Activated T-cell treated with anti-CD3 and anti-CD28 coated beads, Interleukin-2, amount 50 U/mL, for 72 hours (primary cell): ENCODE measurements around the gene UBALD1. TPM values are rescaled to one million over a fixed set of nuclear protein-coding genes. Genes with fewer than 3 reads are reported as not detected.
A peak's percentile ranks its signal among the peaks of the same experiment; 100 is the strongest.

Source experiments
- ATAC-seq, 2 donors: fragments of 150-1000 bp; cut with Tn5 transposase; replicated peaks in 1 of 2; 2 replicates each; pipeline ENCODE4 v1.10.0; 2021; ENCODE audit warnings: moderate library complexity in 2 of 2, mild to moderate bottlenecking in 1 of 2
- DNase-seq, 2 donors: peaks; one replicate each; pipeline ENCODE4 v3.0.0; 2021 to 2022; ENCODE audit warnings: mixed read lengths in 1 of 2
- H3K27ac Mint-ChIP-seq: one replicate; pipeline ENCODE4 v1.8.0; 2022; ENCODE audit warnings: mild to moderate bottlenecking, moderate library complexity, mixed read lengths
- H3K27me3 Mint-ChIP-seq: one replicate; pipeline ENCODE4 v1.8.0; 2022; ENCODE audit warnings: low read depth, mixed read lengths
- H3K36me3 Mint-ChIP-seq, 2 donors: one replicate each; pipeline ENCODE4 v1.8.0; 2022; ENCODE audit warnings: mixed read lengths in 2 of 2, mild to moderate bottlenecking in 1 of 2; ENCODE audit not compliant: insufficient read depth in 2 of 2
- H3K4me1 Mint-ChIP-seq: one replicate; pipeline ENCODE4 v1.8.0; 2022; ENCODE audit warnings: low read depth, mixed read lengths
- H3K4me3 Mint-ChIP-seq, 2 donors: one replicate each; pipeline ENCODE4 v1.8.0; 2022; ENCODE audit warnings: mild to moderate bottlenecking in 2 of 2, mixed read lengths in 2 of 2, moderate library complexity in 2 of 2
- H3K9me3 Mint-ChIP-seq, 2 donors: one replicate each; pipeline ENCODE4 v1.8.0; 2022; ENCODE audit warnings: mixed read lengths in 2 of 2
- total RNA-seq, 2 donors: library from RNA; stranded (reverse); gene quantifications; one replicate each; pipeline ENCODE4 v1.2.3, GENCODE V29; 2022

The UBALD1 gene
- total RNA-seq, 2 donors from 2014 or later, result 17.2 to 18.4 TPM

DNA sequence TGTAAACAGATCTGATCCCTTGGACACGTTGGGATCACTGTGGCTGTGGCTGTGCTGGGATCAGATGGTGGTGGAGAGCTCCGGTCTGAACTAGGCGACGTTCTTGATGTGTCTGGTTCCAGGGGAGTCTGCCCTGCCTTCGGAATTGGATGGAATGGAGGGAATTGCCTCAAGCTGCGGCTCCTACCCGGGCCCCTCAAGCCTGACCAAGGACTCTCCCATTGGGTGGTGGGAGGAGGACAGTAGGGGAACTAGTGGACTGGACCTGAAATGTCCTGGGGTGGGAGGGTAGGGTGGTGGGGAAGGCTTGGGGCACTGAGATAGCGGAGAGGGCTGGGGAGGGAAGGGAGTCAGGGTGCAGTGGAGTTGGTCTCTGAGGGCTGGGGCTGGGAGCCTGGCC lies 3.2 kb upstream of the UBALD1 start:
- Mint-ChIP-seq H3K27ac (no peak overlapping the region), H3K36me3 (peaks cover 1 to 2% of the 10 kb centered on the region in 2 donors), H3K9me3 (no peaks in the 10 kb centered on the region), H3K4me1 (peaks cover 44% of the 10 kb centered on the region), H3K4me3 (peak overlapping the region; percentile 95 to 97), H3K27me3 (no peaks in the 10 kb centered on the region)
- no peak for DNase-seq
- ATAC-seq, result no peak

DNA sequence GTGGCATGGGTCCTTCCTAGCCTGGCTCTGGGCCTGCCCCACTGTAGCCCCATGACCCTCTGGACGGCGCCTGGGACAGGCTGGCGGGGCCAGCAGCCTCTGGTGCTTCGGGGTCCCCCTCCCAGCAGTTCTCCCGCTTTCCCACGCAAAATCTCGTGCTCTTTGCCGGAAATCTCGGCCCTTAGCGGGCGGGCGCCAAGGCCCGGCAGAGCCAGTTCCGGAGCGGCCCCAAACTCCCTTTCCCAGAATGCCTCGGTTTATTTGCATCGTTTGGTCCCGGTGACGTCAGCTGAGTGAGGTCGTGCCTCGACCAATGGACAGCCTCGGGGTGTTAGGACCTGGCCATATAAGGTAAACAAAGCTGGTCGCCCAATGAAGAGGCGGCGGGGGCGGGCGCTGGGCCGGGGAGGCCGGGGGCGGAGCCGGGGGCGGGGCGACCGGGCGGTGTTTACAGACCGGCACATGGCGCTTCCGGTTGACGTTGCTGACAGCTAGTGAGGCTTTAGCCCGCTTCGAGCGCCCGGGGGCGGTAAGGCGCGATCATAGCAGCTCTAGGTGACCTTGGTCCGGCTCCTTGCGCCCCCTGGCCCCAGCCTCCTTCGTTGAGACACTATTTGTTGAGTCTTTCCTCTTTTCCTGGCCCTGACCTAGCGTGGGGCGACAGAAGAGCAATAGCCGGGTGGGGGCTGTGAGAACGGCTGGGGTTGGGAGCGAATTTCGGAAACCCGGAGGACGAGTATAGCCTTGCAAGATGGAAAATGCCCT lies 1.5 kb upstream of the UBALD1 start:
- ATAC-seq (peak; percentile 88), DNase-seq (peak; percentile 98 to 99)
- Mint-ChIP-seq H3K36me3 (peaks cover 1 to 2% of the 10 kb centered on the region in 2 donors), H3K4me3 (peak overlapping the region; percentile 95 to 97), H3K4me1 (peaks cover 45% of the 10 kb centered on the region), H3K27ac (peak overlapping the region; percentile 94), H3K27me3 (no peaks in the 10 kb centered on the region), H3K9me3 (no peaks in the 10 kb centered on the region)

DNA sequence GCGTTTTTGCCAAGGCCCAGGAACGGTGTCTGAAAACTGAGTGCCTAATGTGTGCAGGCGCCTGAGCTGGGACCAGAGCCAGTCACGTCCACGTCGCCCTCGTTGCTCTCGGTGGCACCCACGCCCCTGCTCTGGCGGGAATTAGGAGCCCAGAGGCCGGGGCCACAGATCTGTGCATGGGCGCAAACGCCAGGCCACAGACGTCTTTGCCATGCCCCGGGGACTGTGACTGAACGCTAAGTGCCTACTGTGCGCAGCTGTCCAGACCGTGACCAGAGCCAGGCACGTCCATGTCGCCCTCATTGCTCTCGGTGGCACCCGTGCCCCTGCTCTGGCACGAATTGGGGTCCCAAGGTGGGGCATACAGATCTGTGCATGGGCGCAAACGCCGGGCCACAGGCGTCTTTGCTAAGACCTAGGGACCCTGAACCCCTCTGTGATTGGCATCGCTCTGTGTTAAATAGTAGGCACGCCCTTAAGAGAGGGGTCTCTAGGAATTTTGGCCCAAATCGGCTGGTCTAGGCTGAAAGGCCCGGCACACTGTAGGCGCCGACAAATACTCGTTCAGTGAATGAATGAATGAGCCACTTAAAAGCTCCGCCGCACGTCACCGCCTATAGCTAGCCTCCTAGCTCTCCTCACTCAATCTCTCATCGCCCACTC lies 827 bp upstream of the UBALD1 start:
- no peaks in the 10 kb centered on the region for H3K9me3 Mint-ChIP-seq
- ATAC-seq, result no peak
- no peak for DNase-seq
- no peaks in the 10 kb centered on the region for H3K27me3 Mint-ChIP-seq
- peak overlapping the region; percentile 89 to 94 for H3K4me3 Mint-ChIP-seq
- peaks cover 1 to 2% of the 10 kb centered on the region in 2 donors for H3K36me3 Mint-ChIP-seq
- H3K27ac Mint-ChIP-seq, result peak overlapping the region; percentile 84
- peaks cover 45% of the 10 kb centered on the region for H3K4me1 Mint-ChIP-seq

DNA sequence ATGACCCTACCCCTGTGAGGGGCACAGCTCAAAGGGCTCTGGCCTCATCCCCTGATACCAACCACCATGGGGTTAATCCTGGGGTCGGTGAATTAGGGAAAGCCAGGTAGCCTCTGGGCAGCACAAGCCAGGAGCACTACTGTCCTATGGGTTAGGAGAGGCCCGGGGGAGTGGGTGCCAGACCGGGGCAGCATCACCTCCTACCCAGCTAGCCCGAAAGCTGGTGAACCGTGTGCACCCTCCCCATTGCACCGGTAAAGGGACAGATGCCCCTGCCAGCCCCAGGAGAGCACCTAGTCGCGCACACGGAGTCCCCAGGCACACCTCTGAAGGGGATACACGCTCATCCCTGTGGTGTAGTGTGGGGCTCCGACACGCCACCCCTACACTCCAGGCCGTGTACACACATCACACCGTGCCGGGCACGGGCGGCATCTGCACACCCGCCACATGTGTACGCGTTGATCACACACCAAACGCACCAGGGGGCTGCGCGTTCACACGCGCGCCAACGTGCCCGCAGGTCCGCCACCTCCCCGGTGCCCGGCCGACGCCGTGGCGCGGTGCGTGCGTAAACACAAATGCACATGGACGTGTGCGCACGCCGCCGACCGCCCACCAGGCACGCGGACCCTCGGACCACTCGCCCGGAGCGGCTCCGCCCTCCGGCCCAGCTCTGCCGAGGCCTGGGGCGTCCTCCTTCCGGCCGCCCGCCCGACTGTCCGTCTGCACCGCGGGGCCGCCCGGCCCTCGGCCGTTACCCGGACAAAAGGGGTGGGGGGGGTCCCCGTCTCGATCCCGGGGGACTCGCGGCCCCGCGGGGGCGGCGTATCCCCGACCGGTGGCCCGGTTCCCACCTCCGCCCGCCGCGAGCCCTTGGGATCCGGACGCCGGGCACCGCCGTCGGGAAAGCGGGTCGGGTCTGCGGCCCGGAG lies 785 bp downstream of the UBALD1 start:
- peak overlapping the region; percentile 74 to 76 for H3K4me3 Mint-ChIP-seq
- H3K27me3 Mint-ChIP-seq, result no peaks in the 10 kb centered on the region
- no peak overlapping the region for H3K27ac Mint-ChIP-seq
- peaks cover 45% of the 10 kb centered on the region for H3K4me1 Mint-ChIP-seq
- DNase-seq (peak; percentile 37 to 56), ATAC-seq (no peak)
- H3K36me3 Mint-ChIP-seq, result peaks cover 1 to 2% of the 10 kb centered on the region in 2 donors
- no peaks in the 10 kb centered on the region for H3K9me3 Mint-ChIP-seq

DNA sequence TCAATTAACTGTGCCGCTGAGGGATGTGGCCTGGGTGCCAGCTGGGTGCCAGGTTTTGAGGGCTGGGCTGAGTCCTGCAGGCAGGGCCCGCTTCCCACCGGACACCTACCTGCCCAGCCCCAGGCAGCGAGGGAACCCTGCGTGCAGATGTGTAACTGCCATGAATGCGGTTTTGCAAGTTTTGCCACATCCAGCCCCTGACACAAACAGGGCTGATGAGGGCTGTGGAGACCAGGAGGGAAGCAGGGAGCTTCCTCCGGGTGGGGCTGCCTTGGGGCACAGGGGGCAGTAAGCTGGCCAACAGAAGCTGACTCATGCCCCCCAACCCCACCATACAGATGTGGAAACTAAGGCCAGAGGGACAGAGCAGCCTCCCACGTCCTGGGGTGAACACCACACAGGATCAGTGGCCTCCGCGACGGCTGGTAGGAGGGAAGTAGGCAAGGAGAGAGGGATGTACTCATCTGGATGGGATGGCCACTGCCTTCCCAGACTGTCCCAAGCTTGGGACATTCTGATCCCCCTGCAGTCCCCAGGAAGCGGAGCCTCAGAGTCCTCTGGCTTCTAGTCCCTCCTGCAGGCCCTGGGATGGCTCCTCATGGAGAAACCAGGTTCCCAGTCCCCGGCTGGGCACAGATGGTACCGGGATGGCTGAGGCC lies 1.6 kb downstream of the UBALD1 start:
- peaks cover 1 to 2% of the 10 kb centered on the region in 2 donors for H3K36me3 Mint-ChIP-seq
- peak overlapping the region; percentile 74 to 76 for H3K4me3 Mint-ChIP-seq
- peaks cover 39% of the 10 kb centered on the region for H3K4me1 Mint-ChIP-seq
- no peaks in the 10 kb centered on the region for H3K27me3 Mint-ChIP-seq
- no peak for ATAC-seq
- no peaks in the 10 kb centered on the region for H3K9me3 Mint-ChIP-seq
- no peak for DNase-seq
- no peak overlapping the region for H3K27ac Mint-ChIP-seq

DNA sequence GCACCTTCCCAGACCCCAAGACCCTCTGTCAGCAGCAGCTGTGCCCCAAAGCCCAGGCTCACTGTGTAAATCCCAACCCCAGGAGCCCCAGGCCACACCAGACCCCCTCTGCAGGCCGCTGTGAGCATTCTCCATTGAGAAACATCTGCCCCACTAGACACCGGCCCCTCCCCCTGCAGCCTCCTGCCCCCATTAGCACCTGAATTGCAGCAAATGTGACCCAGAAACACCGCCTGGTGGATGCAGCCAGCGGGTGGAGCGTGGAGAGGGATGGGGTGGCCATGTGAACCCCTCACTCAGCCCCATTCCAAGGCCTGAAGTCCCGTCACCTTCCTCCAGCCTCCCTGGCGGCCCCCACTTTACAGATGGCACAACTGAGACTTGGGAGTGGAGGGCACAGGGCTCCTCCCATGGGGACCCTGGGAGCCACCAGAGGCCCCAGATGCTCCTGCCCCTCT lies 2.2 kb downstream of the UBALD1 start:
- no peak overlapping the region for H3K4me3 Mint-ChIP-seq

DNA sequence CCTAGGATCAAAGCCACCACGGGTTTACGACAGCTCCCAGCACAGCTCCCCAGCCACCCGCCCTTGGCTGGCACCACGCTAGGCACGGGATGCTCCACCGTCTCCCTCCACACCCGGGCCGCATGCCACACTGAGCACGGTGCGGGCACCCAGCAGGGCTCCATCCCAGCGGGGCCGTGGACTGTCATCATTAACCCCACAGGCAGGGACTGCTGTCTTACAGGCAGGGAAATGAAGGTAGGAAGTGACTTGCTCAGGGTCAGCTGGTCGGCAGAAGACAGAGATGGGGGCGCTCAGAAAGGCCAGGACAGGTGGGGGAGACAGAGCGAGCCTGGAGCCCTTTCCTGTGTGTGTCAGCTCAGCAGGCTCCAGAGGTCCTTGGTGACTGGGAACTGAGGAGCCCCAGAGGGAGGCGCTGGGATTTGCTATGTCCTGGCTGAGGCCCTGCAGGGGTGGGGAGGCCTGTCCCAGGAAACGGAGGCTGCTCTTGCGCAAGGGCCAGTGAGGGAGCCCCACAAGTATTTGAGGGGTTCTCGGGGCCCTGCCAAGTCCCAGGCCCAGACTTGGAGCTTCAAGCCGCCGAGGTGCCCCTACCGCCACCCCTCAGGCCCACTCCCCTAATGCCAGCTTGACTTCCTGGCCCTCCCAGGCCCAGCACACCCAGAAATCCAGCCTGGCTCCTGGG lies 3.2 kb downstream of the UBALD1 start:
- H3K4me1 Mint-ChIP-seq, result peaks cover 23% of the 10 kb centered on the region
- no peak overlapping the region for H3K4me3 Mint-ChIP-seq
- no peak overlapping the region for H3K27ac Mint-ChIP-seq
- no peaks in the 10 kb centered on the region for H3K9me3 Mint-ChIP-seq
- DNase-seq (no peak), ATAC-seq (no peak)
- peaks cover 1 to 2% of the 10 kb centered on the region in 2 donors for H3K36me3 Mint-ChIP-seq
- H3K27me3 Mint-ChIP-seq, result no peaks in the 10 kb centered on the region

More for the DNA sequence above, 2.2 kb downstream of the UBALD1 start:
- Mint-ChIP-seq H3K27me3 (no peaks in the 10 kb centered on the region), H3K27ac (no peak overlapping the region), H3K4me1 (peaks cover 33% of the 10 kb centered on the region), H3K9me3 (no peaks in the 10 kb centered on the region), H3K36me3 (peaks cover 1 to 2% of the 10 kb centered on the region in 2 donors)
- DNase-seq (no peak), ATAC-seq (no peak)

DNA sequence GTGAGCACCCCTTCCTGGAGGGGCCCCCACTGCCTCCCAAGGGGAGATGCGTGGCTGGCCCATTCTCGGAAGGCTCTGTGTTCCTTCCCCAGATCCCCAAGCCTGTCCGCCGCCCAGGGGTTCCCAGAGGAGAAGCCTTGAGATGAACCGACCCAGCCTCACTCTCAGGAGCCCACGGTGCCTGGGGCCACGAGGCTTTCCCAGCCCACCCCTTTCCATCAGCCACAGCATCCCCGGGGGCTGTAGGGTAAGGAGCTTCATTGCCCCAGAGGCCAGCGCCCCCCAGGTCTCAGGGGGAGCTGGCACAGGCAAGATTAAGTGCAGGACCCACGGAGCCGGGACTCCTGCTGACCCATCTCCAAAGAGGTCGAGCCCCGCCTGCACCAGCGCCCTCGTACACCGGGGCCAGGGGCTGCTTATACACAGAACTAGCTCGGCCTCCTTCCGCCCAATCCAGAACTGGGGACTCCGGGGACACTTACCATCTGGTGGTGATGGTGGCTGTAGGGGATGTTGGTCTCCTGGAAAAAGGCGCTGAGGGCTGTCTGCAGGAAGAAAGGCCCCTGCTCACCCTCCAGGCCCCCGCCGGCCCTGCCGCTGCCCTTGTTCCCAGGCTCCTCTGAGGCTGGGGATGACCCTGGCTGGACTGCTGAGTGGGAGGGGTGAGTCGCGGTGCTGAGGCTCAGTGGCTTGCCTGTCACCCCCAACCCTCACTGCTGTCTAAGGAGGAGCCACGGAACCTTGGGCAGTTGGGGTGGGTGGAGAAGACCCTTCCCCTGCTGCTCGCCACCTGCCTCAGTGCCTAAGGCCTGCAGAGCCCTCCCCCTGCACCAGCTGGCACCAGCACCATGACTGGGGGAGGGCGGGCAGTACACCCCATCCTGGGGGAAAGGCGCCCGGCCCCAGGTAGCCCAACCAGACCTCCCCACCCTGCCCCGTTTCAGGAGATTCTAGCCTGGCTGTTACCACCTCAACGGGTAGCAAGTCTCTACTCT lies 4.4 kb downstream of the UBALD1 start:
- H3K36me3 Mint-ChIP-seq, result peaks cover 1 to 2% of the 10 kb centered on the region in 2 donors
- no peak overlapping the region for H3K4me3 Mint-ChIP-seq
- no peaks in the 10 kb centered on the region for H3K27me3 Mint-ChIP-seq
- H3K9me3 Mint-ChIP-seq, result no peaks in the 10 kb centered on the region
- DNase-seq (no peak), ATAC-seq (no peak)
- no peak overlapping the region for H3K27ac Mint-ChIP-seq
- H3K4me1 Mint-ChIP-seq, result peaks cover 12% of the 10 kb centered on the region

DNA sequence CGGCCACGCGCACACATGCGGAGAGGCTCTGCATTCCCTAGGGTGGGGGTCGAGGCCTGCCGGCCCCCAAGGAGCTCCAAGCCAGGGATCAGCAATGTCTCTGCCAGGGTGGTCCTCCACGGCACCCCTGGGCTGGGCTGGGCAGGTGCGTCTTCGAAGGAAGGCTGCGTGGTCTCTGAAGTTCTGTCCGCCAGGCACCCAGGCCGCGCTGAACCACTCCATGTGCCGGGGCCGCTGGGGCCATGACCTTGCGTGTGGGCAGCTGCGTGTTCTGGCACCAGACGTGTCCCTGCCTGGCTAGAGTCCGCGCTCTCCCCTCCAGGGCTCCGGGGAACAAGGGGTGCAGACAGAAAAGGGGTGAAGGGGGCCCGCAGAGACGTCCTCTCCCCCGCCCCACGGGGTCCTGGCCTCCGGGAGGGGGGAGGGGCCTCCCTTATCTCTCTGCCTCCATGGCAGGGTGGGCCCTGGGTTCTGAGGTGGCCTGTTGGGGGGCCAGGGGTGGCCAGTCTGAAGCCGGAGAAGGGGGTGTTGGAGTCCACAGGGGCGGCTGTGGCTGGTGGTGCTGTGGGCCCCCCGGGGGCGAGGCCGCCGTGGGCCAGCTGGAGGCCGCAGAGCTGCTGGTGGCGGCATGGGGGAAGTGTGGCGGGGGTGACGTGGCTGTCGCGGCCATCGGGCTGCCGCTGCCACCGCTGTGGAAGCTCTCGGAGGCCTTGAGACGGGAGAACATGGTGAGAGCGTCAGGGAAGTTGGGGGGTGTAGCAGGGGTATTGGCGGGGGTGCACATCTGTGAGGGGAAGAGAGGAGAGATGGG lies 5.3 kb downstream of the UBALD1 start:
- Mint-ChIP-seq H3K4me1 (peaks cover 5% of the 10 kb centered on the region), H3K27ac (no peak overlapping the region), H3K36me3 (no peaks in the 10 kb centered on the region), H3K4me3 (no peak overlapping the region), H3K27me3 (no peaks in the 10 kb centered on the region), H3K9me3 (no peaks in the 10 kb centered on the region)
- ATAC-seq (no peak), DNase-seq (no peak)

DNA sequence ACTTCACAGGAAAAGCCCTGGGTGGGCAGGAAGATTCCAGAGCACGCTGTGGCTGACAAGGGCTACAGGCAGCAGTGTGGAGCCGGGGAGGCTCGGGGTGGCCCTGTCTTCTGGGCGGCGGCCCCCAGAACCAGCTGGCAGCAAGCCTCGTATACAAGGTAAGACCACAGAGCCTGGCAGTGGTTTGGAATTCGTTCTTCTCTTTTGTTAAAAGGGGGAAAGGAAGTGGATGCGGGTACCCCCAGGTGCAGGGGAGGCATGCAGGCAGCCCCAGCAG lies 6.0 kb downstream of the UBALD1 start:
- H3K9me3 Mint-ChIP-seq, result no peaks in the 10 kb centered on the region
- no peak overlapping the region for H3K27ac Mint-ChIP-seq
- H3K27me3 Mint-ChIP-seq, result no peaks in the 10 kb centered on the region
- ATAC-seq, result no peak
- H3K4me1 Mint-ChIP-seq, result peaks cover 5% of the 10 kb centered on the region
- no peak overlapping the region for H3K4me3 Mint-ChIP-seq
- H3K36me3 Mint-ChIP-seq, result no peaks in the 10 kb centered on the region
- DNase-seq, result no peak
